Naive B cell (primary cell): ENCODE results near the gene TMEM63B. TPM values are rescaled to one million over a fixed set of nuclear protein-coding genes. Genes with fewer than 3 reads are reported as not detected.
A peak's percentile ranks its signal among the peaks of the same experiment; 100 is the strongest.

ENCODE experiments used
- ATAC-seq, 2 donors: fragments of 150-1000 bp; cut with Tn5 transposase; 2 replicates each; pipeline ENCODE4 v1.10.0; 2021; ENCODE audit warnings: low read depth in 2 of 2, mild to moderate bottlenecking in 2 of 2, moderate library complexity in 2 of 2
- DNase-seq: peaks from one replicate; pipeline ENCODE4 v3.0.0; 2022
- H3K27ac Mint-ChIP-seq, 6 donors: one replicate each; pipeline ENCODE4 v1.8.0; 2020 to 2022; ENCODE audit warnings: mild to moderate bottlenecking in 6 of 6, mixed read lengths in 6 of 6, moderate library complexity in 5 of 6, inconsistent platforms in 2 of 6
- H3K27me3 Mint-ChIP-seq, 3 donors: one replicate each; pipeline ENCODE4 v1.8.0; 2021 to 2022; ENCODE audit warnings: mixed read lengths in 3 of 3, mild to moderate bottlenecking in 1 of 3
- H3K36me3 Mint-ChIP-seq, 2 donors: one replicate each; pipeline ENCODE4 v1.8.0; 2020 to 2022; ENCODE audit warnings: mixed read lengths in 2 of 2, inconsistent platforms in 1 of 2, mild to moderate bottlenecking in 1 of 2
- H3K4me1 Mint-ChIP-seq, 3 donors: one replicate each; pipeline ENCODE4 v1.8.0; 2020 to 2022; ENCODE audit warnings: mixed read lengths in 3 of 3, inconsistent platforms in 1 of 3, mild to moderate bottlenecking in 1 of 3, moderate library complexity in 1 of 3
- H3K4me3 Mint-ChIP-seq, 8 donors: one replicate each; pipeline ENCODE4 v1.8.0; 2020 to 2022; ENCODE audit warnings: mild to moderate bottlenecking in 8 of 8, mixed read lengths in 8 of 8, moderate library complexity in 8 of 8, inconsistent platforms in 2 of 8
- H3K9me3 Mint-ChIP-seq, 7 donors: one replicate each; pipeline ENCODE4 v1.8.0; 2020 to 2022; ENCODE audit warnings: mixed read lengths in 7 of 7, mild to moderate bottlenecking in 5 of 7, inconsistent platforms in 2 of 7, moderate library complexity in 1 of 7
- polyA plus RNA-seq, 6 donors: library from polyadenylated mRNA; unstranded; fragments of 300-500 nt; fragmentation: Illumina TruSeq; gene quantifications; one replicate each; pipeline ENCODE4 v1.2.3, GENCODE V29; 2021; ENCODE audit warnings: low read depth in 6 of 6

The TMEM63B gene
- polyA plus RNA-seq, 6 donors from 2014 or later, result 0.38 to 1.6 (median 0.50) TPM; not detected in 1

- peaks cover 6 to 20% of the 10 kb centered on the region in 2 donors for H3K36me3 Mint-ChIP-seq
- no peaks in the 10 kb centered on the region for H3K27me3 Mint-ChIP-seq
- H3K9me3 Mint-ChIP-seq, result no peaks in the 10 kb centered on the region
- DNase-seq (no peak), ATAC-seq (no peak)
- no peak overlapping the region for H3K4me3 Mint-ChIP-seq
- H3K4me1 Mint-ChIP-seq, result peaks cover 31 to 47% (median 39%) of the 10 kb centered on the region in 3 donors
- peak overlapping the region in 1 of 6 donors; percentile 56 for H3K27ac Mint-ChIP-seq
These were observed 11.5 kb upstream of the TMEM63B start for GRCh38 chr6:44115866-44116265.

- DNase-seq (no peak), ATAC-seq (no peak)
- Mint-ChIP-seq H3K27ac (peak overlapping the region in 3 of 6 donors; percentile 7 to 49 (median 39)), H3K4me1 (peaks cover 24 to 50% (median 33%) of the 10 kb centered on the region in 3 donors), H3K27me3 (no peaks in the 10 kb centered on the region), H3K9me3 (no peaks in the 10 kb centered on the region), H3K4me3 (no peak overlapping the region), H3K36me3 (peaks cover 1 to 11% of the 10 kb centered on the region in 2 donors)
These were observed 10.5 kb upstream of the TMEM63B start for GRCh38 chr6:44116641-44117382.

GRCh38 chr6:44117397-44118128, 9.8 kb upstream of the TMEM63B start:
- DNase-seq (no peak), ATAC-seq (no peak)
- Mint-ChIP-seq H3K9me3 (no peaks in the 10 kb centered on the region), H3K27ac (peak overlapping the region in 3 of 6 donors; percentile 21 to 49 (median 39)), H3K4me1 (peaks cover 24 to 51% (median 36%) of the 10 kb centered on the region in 3 donors), H3K4me3 (no peak overlapping the region), H3K27me3 (no peaks in the 10 kb centered on the region), H3K36me3 (peaks cover 0 to 9% of the 10 kb centered on the region in 2 donors)

GRCh38 chr6:44119704-44120262, 7.6 kb upstream of the TMEM63B start:
- DNase-seq (no peak), ATAC-seq (no peak)
- no peak overlapping the region for H3K4me3 Mint-ChIP-seq
- H3K4me1 Mint-ChIP-seq, result peaks cover 42 to 73% (median 58%) of the 10 kb centered on the region in 3 donors
- H3K27ac Mint-ChIP-seq, result peak overlapping the region in 1 of 6 donors; percentile 41
- H3K36me3 Mint-ChIP-seq, result peaks cover 0 to 9% of the 10 kb centered on the region in 2 donors
- no peaks in the 10 kb centered on the region for H3K9me3 Mint-ChIP-seq
- no peaks in the 10 kb centered on the region for H3K27me3 Mint-ChIP-seq

GRCh38 chr6:44120692-44121443, 6.5 kb upstream of the TMEM63B start:
- Mint-ChIP-seq H3K4me1 (peaks cover 40 to 79% (median 56%) of the 10 kb centered on the region in 3 donors), H3K4me3 (no peak overlapping the region), H3K27ac (peak overlapping the region in 2 of 6 donors; percentile 6 to 34), H3K36me3 (no peaks in the 10 kb centered on the region), H3K9me3 (no peaks in the 10 kb centered on the region), H3K27me3 (no peaks in the 10 kb centered on the region)
- ATAC-seq (no peak), DNase-seq (no peak)

GRCh38 chr6:44122801-44123200, 4.6 kb upstream of the TMEM63B start:
- no peak for DNase-seq
- no peak for ATAC-seq
- H3K9me3 Mint-ChIP-seq, result no peaks in the 10 kb centered on the region
- no peaks in the 10 kb centered on the region for H3K36me3 Mint-ChIP-seq
- H3K4me3 Mint-ChIP-seq, result peak overlapping the region in 2 of 8 donors; percentile 26 to 94
- H3K27ac Mint-ChIP-seq, result peak overlapping the region in 2 of 6 donors; percentile 63 to 65
- H3K4me1 Mint-ChIP-seq, result peaks cover 44 to 76% (median 61%) of the 10 kb centered on the region in 3 donors
- H3K27me3 Mint-ChIP-seq, result no peaks in the 10 kb centered on the region

- H3K27me3 Mint-ChIP-seq, result no peaks in the 10 kb centered on the region
- no peak for ATAC-seq
- H3K36me3 Mint-ChIP-seq, result no peaks in the 10 kb centered on the region
- no peaks in the 10 kb centered on the region for H3K9me3 Mint-ChIP-seq
- H3K4me1 Mint-ChIP-seq, result peaks cover 45 to 74% (median 63%) of the 10 kb centered on the region in 3 donors
- no peak for DNase-seq
- H3K4me3 Mint-ChIP-seq, result peak overlapping the region in 3 of 8 donors; percentile 20 to 94 (median 39)
- peak overlapping the region in 1 of 6 donors; percentile 29 for H3K27ac Mint-ChIP-seq
These were observed 3.8 kb upstream of the TMEM63B start for GRCh38 chr6:44123544-44123943.

GRCh38 chr6:44126320-44127149, 819 bp upstream of the TMEM63B start:
- no peaks in the 10 kb centered on the region for H3K36me3 Mint-ChIP-seq
- peak; percentile 58 for DNase-seq
- H3K4me1 Mint-ChIP-seq, result peaks cover 39 to 54% (median 48%) of the 10 kb centered on the region in 3 donors
- no peaks in the 10 kb centered on the region for H3K27me3 Mint-ChIP-seq
- no peaks in the 10 kb centered on the region for H3K9me3 Mint-ChIP-seq
- peak overlapping the region; percentile 90 to 99 (median 98) for H3K4me3 Mint-ChIP-seq
- peak; percentile 66 to 70 for ATAC-seq
- H3K27ac Mint-ChIP-seq, result peak overlapping the region; percentile 97 to 100 (median 98)

GRCh38 chr6:44128020-44128917, 915 bp downstream of the TMEM63B start:
- Mint-ChIP-seq H3K9me3 (no peaks in the 10 kb centered on the region), H3K27me3 (no peaks in the 10 kb centered on the region), H3K4me1 (peaks cover 32 to 52% (median 42%) of the 10 kb centered on the region in 3 donors), H3K4me3 (peak overlapping the region; percentile 70 to 99 (median 86)), H3K27ac (peak overlapping the region in 5 of 6 donors; percentile 38 to 97 (median 72)), H3K36me3 (no peaks in the 10 kb centered on the region)
- DNase-seq, result peak; percentile 27
- peak in 1 of 2 donors; percentile 12 for ATAC-seq

- Mint-ChIP-seq H3K4me1 (peaks cover 27 to 44% (median 31%) of the 10 kb centered on the region in 3 donors), H3K27ac (peak overlapping the region in 1 of 6 donors; percentile 47)
These were observed 2.5 kb downstream of the TMEM63B start for GRCh38 chr6:44129841-44130322.

GRCh38 chr6:44131892-44132291, 4.5 kb downstream of the TMEM63B start:
- H3K27ac Mint-ChIP-seq, result peak overlapping the region in 3 of 6 donors; percentile 15 to 66 (median 26)
- DNase-seq (no peak), ATAC-seq (no peak)
- no peaks in the 10 kb centered on the region for H3K9me3 Mint-ChIP-seq
- peaks cover 13 to 29% (median 14%) of the 10 kb centered on the region in 3 donors for H3K4me1 Mint-ChIP-seq
- H3K4me3 Mint-ChIP-seq, result peak overlapping the region in 1 of 8 donors; percentile 76
- no peaks in the 10 kb centered on the region for H3K27me3 Mint-ChIP-seq
- peaks cover 0 to 15% of the 10 kb centered on the region in 2 donors for H3K36me3 Mint-ChIP-seq

More at GRCh38 chr6:44129841-44130322, 2.5 kb downstream of the TMEM63B start:
- no peaks in the 10 kb centered on the region for H3K27me3 Mint-ChIP-seq
- H3K36me3 Mint-ChIP-seq, result peaks cover 0 to under 1% of the 10 kb centered on the region in 2 donors
- H3K4me3 Mint-ChIP-seq, result peak overlapping the region in 5 of 8 donors; percentile 39 to 94 (median 71)
- DNase-seq (no peak), ATAC-seq (no peak)
- no peaks in the 10 kb centered on the region for H3K9me3 Mint-ChIP-seq
